Measurements from ENCODE around the gene PPP2R2C. TPM values are rescaled to one million over a fixed set of nuclear protein-coding genes. Genes with fewer than 3 reads are reported as not detected.

The PPP2R2C gene
- total RNA-seq, 4 donors from 2014 or later: 0.47 to 4.6 (median 1.0) TPM

DNA sequence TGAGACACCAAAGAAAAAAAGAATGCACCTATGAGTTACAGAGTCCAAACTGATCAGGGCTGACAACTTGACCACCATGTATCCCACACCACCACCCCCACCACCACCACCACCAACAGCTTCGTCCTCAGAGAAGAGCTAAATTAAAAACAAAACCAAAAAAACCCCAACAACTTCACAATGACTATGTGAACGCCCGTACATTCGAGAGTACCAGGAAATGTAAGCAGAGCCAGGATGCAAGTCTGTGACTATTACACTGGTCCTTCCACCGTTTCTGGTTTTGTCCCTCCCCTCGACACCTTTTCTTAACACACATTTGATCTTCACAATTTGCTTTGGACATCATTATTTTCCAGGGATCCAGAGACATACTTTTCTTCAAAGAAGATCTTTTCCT lies 151.8 kb downstream of the PPP2R2C start:
- H3K27me3 ChIP-seq: peaks cover 20% of the 10 kb centered on the region
- H3K9me3 ChIP-seq: peaks cover 0 to 6% (median 0%) of the 10 kb centered on the region in 3 donors
- no peak overlapping the region for H3K27ac ChIP-seq
- no peak overlapping the region for H3K4me3 ChIP-seq
- TF ChIP-seq EP300 (IDR thresholded peaks at IDR 0.05): no peak
- no peak for TF ChIP-seq POLR2A (IDR thresholded peaks at IDR 0.05)
- WGBS, 2 donors (ENCODE audit: low coverage in 1 of 2): 81 to 86% methylated on average over 6 of the region's 6 CpGs
- no peaks in the 10 kb centered on the region for H3K4me1 ChIP-seq
- no peak for ATAC-seq
- no peaks in the 10 kb centered on the region for H3K36me3 ChIP-seq

- 59% methylated on average over 3 of the region's 12 CpGs; no CpG with 5 or more reads in 1 of the 2 donors for WGBS, 2 donors (ENCODE audit: low coverage in 1 of 2)
- peaks cover 0 to 6% (median 0%) of the 10 kb centered on the region in 3 donors for H3K9me3 ChIP-seq
- no peaks in the 10 kb centered on the region for H3K36me3 ChIP-seq
- no peak for TF ChIP-seq EP300 (IDR thresholded peaks at IDR 0.05)
- no peak for TF ChIP-seq POLR2AphosphoS5 (IDR thresholded peaks at IDR 0.05)
- no peak for TF ChIP-seq POLR2A (IDR thresholded peaks at IDR 0.05)
- TF ChIP-seq, protein P1, sequence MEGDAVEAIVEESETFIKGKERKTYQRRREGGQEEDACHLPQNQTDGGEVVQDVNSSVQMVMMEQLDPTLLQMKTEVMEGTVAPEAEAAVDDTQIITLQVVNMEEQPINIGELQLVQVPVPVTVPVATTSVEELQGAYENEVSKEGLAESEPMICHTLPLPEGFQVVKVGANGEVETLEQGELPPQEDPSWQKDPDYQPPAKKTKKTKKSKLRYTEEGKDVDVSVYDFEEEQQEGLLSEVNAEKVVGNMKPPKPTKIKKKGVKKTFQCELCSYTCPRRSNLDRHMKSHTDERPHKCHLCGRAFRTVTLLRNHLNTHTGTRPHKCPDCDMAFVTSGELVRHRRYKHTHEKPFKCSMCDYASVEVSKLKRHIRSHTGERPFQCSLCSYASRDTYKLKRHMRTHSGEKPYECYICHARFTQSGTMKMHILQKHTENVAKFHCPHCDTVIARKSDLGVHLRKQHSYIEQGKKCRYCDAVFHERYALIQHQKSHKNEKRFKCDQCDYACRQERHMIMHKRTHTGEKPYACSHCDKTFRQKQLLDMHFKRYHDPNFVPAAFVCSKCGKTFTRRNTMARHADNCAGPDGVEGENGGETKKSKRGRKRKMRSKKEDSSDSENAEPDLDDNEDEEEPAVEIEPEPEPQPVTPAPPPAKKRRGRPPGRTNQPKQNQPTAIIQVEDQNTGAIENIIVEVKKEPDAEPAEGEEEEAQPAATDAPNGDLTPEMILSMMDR (IDR thresholded peaks at IDR 0.05): no peak
- no peak overlapping the region for H3K4me3 ChIP-seq
- ATAC-seq: no peak
- H3K27me3 ChIP-seq: peaks cover 20% of the 10 kb centered on the region
- no peak overlapping the region for H3K27ac ChIP-seq
- H3K4me1 ChIP-seq: no peaks in the 10 kb centered on the region
Observed at GRCh38 chr4:6319530-6320150, 152.8 kb downstream of the PPP2R2C start.

DNA sequence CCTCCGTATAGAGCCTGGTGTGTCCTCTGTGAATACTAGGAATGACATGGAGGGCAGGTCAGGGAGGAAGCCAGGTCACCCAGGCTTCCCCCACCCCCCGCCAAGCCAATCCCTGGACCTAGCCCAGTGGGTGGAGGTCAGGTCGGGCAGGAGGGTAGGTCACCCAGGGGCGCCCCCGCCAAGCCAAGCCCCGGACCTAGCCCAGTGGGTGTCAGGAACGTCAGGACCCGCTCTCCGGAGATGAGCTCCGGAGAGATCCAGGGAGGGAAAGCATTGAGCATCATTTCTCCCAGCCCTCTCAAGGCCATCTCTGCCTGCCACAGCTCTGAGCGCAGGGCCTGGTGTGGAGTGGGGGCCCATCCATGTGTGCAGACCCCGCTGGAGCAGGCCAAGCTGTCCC lies 154.2 kb downstream of the PPP2R2C start:
- Histone ChIP-seq H3K36me3 (no peaks in the 10 kb centered on the region), H3K9me3 (peaks cover 0 to 6% (median 0%) of the 10 kb centered on the region in 3 donors), H3K27me3 (peaks cover 20% of the 10 kb centered on the region), H3K4me3 (no peak overlapping the region), H3K4me1 (no peaks in the 10 kb centered on the region), H3K27ac (no peak overlapping the region)
- no peak for TF ChIP-seq POLR2AphosphoS5 (IDR thresholded peaks at IDR 0.05)
- TF ChIP-seq EP300 (IDR thresholded peaks at IDR 0.05): no peak
- TF ChIP-seq POLR2A (IDR thresholded peaks at IDR 0.05): no peak
- TF ChIP-seq, protein P1 (IDR thresholded peaks at IDR 0.05): no peak
- ATAC-seq: no peak
- WGBS, 2 donors (ENCODE audit: low coverage in 1 of 2): 40% methylated on average over 1 of the region's 12 CpGs; no CpG with 5 or more reads in 1 of the 2 donors

- Histone ChIP-seq H3K9me3 (peaks cover 0 to 6% (median 0%) of the 10 kb centered on the region in 3 donors), H3K36me3 (no peaks in the 10 kb centered on the region), H3K27ac (no peak overlapping the region), H3K4me3 (no peak overlapping the region), H3K27me3 (peaks cover 20% of the 10 kb centered on the region), H3K4me1 (no peaks in the 10 kb centered on the region)
- ATAC-seq: no peak
- WGBS, 2 donors (ENCODE audit: low coverage in 1 of 2): 63 to 72% methylated on average over 4 to 6 of the region's 6 CpGs
- TF ChIP-seq POLR2AphosphoS5 (IDR thresholded peaks at IDR 0.05): no peak
- TF ChIP-seq, protein P1 (IDR thresholded peaks at IDR 0.05): no peak
- TF ChIP-seq POLR2A (IDR thresholded peaks at IDR 0.05): no peak
Observed at GRCh38 chr4:6316461-6317003, 155.9 kb downstream of the PPP2R2C start.

- 80% methylated on average over 1 to 3 of the region's 6 CpGs for WGBS, 2 donors (ENCODE audit: low coverage in 1 of 2)
- TF ChIP-seq, protein P1 (IDR thresholded peaks at IDR 0.05): no peak
- no peak for TF ChIP-seq POLR2AphosphoS5 (IDR thresholded peaks at IDR 0.05)
- no peak for TF ChIP-seq POLR2A (IDR thresholded peaks at IDR 0.05)
- Histone ChIP-seq H3K27ac (no peak overlapping the region), H3K4me1 (peaks cover 0 to 13% (median 4%) of the 10 kb centered on the region in 3 donors), H3K9me3 (no peaks in the 10 kb centered on the region), H3K36me3 (no peaks in the 10 kb centered on the region), H3K27me3 (peaks cover 19% of the 10 kb centered on the region), H3K4me3 (no peak overlapping the region)
- ATAC-seq: no peak
Observed at GRCh38 chr4:6313216-6313615, 159.2 kb downstream of the PPP2R2C start.
